CD4-positive, alpha-beta T cell treated with Interleukin-1 beta for 1 hour (primary cell): ENCODE measurements around the gene C22orf39.
"Not testable (repeated sequence)": the region's sequence is repeated elsewhere in the genome, so short reads cannot be mapped to it uniquely, and the experiment has no call there.

Source experiments
- DNase-seq, 2 donors: peaks; one replicate each; pipeline ENCODE4 v3.0.0-alpha.2; 2020 to 2022

C22orf39 gene

GRCh38 chr22:19450363-19451175, 3.1 kb upstream of the C22orf39 start:
- DNase-seq = no peak

GRCh38 chr22:19449422-19449767, 1.9 kb upstream of the C22orf39 start:
- no peak for DNase-seq

GRCh38 chr22:19448739-19449421, 1.4 kb upstream of the C22orf39 start:
- DNase-seq = peak in 1 of 2 donors; percentile 8

GRCh38 chr22:19448076-19448607, 631 bp upstream of the C22orf39 start:
- DNase-seq = peak; percentile 18 to 46

DNA sequence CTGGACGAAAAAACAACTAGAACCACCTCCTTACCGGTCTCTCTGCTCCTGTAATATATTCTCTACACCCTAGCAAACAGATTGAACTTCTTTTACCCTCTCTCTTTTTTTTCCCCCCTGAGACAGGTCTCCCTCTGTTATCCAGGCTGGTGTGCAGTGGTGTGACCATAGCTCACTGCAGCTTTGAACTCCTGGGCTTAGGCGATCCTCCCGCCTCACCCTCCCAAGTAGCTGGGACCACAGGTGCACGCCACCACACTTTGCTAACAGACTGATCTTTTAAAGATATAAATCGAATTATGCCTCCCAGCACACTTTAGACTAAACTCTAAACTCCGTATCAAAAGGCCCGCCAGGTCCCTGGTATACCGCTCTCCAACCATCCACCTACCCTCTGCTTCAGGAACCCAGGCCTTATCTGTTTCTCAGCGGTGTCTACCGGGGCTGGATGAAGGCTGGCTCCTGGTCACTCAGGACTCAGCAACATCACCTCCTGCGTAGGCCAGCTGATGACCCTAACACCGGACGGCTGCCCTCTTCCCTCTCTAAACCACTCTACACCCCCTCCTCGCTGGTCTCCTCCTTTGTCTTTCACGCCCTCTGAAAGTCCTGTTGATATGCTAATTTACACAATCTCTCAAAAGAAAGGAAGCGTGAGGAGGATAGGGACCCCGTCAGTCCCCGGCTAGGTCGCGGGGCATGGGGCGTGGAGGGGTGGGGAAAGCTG, 745 bp downstream of the C22orf39 start:
- DNase-seq = no peak

DNA sequence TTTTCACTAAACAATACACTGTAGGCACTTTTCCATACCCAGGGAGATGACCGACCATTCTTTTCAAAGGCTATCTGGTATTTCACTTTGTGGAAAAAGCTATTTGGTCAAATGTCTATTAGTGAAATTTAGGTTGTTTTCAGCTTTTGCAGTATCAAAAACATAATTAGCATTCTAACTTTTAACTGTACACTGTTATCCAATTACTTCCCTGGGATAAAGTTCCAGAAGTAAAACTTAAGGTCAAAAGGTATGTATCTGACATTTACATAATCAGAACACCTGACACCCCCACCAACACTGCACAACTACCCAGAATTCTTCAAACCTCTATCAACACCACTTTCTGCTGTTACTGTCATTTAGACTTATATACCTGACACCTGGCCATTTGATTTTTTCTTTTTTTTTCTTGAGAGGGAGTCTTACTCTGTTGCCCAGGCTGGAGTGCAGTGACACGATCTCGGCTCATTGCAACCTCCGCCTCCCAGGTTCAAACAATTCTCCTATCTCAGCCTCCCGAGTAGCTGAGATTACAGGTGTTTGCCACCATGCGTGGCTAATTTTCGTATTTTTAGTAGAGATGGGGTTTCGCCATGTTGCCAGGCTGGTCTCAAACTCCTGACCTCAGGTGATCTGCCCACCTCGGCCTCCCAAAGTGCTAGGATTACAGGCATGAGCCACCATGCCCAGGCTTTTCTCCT, 2.1 kb downstream of the C22orf39 start:
- not testable (repeated sequence) for DNase-seq

DNA sequence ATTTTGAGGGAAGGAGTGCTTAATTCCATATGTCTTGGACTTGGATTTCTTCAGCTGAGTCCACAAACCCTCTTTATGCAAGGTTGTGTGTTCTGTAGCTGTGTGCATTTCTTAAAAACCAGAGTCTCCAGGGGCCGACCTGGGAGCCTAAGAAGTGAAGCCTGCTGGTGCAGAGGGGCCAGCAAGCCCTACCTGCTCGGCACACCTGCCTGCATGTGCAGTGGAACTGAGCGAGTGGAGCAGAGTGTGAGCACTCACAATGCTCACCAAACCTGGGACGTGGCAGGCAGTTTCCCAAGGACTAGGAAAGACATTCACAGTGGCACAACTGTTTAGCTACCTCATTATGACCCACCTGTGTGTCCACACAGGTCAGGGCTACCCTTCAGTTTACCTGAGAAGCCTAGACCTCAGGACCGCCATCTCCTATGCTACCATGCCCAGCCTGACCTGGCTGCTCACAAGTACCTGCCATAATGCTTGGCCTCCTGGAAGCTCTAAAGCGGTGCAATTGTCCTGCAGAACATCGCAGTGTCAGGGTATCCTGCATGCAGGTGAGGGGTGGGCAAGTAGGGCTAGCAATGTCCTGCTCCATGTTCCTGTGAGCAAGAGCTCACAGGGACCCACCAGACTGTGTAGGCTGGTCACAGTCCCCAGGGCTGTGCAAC, 3.8 kb downstream of the C22orf39 start:
- no peak for DNase-seq

GRCh38 chr22:19442166-19442565, 5.3 kb downstream of the C22orf39 start:
- no peak for DNase-seq

DNA sequence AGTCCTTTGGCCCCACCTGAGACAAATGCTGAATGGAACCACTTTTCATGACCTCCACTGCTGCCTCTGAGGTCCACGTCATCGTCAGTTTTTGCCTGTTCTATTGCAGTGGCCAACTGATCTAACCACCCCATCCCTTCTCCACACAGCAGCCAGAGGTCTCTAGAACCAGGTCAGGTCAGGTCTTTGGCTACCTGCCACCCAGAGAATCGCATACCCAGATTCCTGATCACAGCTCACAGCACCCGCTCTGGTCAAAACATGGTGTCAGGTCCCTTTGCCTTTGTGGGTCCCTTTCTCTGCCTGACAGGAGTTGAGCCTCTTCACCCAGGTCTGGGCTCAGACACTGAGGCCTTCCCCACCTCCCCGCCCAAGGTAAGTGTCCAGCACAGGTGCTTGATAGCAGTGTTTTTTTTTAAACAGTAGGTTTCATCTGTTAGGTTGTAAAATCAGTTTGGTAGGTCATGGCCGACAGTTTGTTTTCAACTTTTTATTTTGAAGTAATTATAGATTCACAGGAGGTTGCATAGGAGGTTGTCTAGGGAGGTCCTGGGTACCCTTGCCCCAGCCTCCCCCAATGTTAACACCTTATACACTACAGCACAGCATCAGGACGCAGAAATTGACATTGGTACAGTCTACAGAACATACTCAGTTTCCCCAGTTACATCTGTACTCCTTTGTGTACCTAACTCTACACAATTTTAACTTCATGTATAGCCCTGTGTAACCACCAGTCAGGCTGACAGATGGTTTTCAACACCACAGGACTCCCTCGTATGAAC, 6.9 kb downstream of the C22orf39 start:
- no peak for DNase-seq

GRCh38 chr22:19438298-19438697, 9.2 kb downstream of the C22orf39 start:
- no peak for DNase-seq

DNA sequence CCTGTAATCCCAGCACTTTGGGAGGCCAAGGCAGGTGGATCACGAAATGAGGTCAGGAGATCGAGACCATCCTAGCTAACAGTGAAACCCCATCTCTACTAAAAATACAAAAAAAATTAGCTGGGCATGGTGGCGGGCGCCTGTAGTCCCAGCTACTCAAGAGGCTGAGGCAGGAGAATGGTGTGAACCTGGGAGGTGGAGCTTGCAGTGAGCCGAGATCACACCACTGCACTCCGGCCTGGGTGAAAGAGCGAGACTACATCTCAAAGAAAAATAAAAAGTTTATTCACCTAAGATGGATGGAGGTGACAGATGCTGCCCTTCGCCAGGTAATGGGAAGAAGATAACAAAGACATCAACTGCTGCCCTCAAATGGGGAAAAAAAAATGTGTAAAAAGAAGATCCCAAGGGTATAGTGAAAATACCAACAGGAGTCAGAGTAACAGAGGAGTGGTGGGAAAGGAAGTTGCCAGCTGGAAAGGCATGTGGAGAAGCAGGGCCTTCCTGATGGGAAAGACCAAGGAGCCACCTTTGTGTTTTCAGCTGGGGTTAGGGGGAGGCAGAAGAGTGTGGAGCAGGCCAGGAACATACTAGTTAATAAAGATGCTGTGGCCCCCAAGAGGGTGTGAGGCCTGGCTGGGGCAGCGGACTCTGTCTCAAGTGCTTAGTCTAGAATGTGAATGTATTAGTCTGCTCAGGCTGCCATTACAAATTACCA, 10.9 kb downstream of the C22orf39 start:
- not testable (repeated sequence) for DNase-seq

DNA sequence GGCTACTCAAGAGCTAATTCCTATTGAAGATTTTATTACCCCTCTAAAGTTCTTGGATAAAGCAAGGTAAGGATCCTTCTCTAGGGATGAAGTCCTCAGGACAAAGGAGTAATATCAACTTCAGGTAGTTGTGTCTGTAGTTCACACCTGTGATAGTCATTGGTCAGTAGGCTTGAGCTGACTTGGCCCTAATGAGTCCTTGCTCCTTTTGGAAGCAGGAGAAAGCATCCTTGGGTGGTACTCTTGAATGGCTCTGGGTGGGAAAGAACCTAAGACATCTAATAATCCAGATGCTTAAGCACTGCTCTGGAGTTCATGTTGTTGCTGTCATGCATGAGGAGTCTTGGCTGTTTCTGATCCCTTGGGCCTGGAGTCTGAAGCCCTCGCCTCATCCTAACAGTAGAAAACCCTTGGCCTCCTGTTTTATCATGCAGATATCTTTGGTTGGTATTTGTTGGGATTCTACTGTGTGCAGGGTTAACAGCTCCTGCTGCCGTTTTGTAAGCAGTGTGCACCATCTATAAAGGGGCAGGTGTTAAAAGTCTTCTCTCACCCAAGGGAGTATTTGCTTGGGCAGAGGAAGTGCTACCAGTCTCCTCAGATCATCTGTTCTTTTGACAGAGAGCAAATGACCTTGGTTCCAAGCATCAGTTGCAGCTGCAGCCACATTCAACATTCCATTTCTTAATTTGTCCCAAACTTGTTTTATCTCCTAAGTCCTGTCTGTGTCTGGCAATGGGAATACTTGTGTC, 12.5 kb downstream of the C22orf39 start:
- DNase-seq = no peak

GRCh38 chr22:19434401-19434800, 13.1 kb downstream of the C22orf39 start:
- DNase-seq = no peak

DNA sequence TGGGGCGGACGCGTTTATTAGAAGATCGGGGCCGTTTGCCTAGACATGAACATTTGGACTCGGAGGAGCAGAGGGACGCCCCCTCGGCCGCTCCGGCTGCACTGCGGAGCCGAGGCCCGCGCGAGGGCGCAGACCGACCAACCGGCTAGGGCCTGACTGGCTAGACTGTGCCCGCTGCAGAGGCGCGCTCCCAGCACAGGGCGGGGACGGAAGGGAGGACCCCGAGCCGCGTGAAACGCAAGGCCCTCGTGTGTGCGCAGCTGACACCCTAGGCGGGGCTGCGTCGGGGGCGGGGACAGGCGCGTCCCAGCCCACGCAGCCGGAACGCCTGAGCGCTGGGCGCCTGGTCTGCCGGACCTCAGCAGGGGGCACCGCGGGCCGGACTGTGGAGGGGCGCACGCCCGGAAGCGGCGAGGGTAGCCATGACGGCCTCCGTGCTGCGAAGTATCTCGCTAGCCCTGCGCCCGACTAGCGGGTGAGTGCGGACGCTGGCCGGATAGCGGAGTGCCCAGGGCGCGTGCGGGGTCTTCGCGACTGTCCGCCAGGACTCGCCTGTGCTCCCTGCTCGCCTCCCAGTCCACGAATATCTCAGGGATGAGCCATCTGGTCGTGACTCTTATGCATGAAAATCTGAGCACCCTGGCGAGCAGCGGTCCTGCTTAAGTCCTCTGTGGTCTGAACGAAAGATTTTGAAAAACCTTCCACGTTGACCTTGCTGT, 15.2 kb downstream of the C22orf39 start, which contains the start of gene MRPL40:
MRPL40 (plus strand) TSS at position 413 of the 719 bp plus-strand sequence; CDS start at position 423, 10 bp downstream.
- peak; percentile 89 to 91 for DNase-seq

DNA sequence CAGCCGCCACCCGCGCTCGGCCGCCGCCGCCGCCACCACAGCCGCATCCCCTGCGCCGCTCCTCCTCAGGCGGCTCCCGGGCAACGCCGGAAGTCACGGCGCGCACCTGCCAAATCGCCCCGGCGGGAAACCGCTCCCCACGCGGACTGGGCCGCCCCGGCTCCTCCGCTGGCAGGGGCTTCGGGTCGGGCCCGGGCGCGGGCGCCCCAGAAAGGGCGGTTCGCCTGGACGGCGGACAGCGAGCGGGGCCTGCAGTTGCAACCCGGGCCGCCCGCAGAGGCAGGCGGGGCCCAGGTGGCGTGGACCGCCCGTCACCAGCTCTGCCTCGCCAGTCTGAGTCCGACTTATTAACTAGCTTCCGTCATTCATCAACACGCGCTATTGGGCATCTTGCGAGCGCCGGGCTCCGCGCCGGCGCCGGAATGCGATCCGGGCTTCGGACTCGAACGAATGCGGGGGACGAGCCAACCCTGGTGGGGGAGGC, 15.8 kb downstream of the C22orf39 start, which contains the start of gene HIRA:
HIRA (minus strand) TSS at position 85 of the 484 bp plus-strand sequence. CDS start 257 bp downstream, outside the sequence.
- DNase-seq = peak; percentile 80 to 87

- DNase-seq = peak in 1 of 2 donors; percentile 5
These were observed 16.5 kb downstream of the C22orf39 start for GRCh38 chr22:19430890-19431541.

GRCh38 chr22:19429950-19430889, 17.3 kb downstream of the C22orf39 start:
- peak; percentile 39 to 49 for DNase-seq
